Measurements from ENCODE around the gene ZNF839.
"Not testable (repeated sequence)": the region's sequence is repeated elsewhere in the genome, so short reads cannot be mapped to it uniquely, and the experiment has no call there.

ZNF839 gene

GRCh38 chr14:102319351-102320032 lies at the start of gene ZNF839:
ZNF839 (plus strand) TSS chr14:102319746; CDS start chr14:102319766, 20 bp downstream.
- DNase-seq (ENCODE audit: low read depth in 2 of 2), result peak; percentile 86 to 89

- no peak for DNase-seq (ENCODE audit: low read depth in 2 of 2)
These were observed 47.2 kb upstream of the ZNF839 start for GRCh38 chr14:102272392-102272791.

- no peak for DNase-seq (ENCODE audit: low read depth in 2 of 2)
These were observed 43.7 kb upstream of the ZNF839 start for GRCh38 chr14:102275866-102276265.

GRCh38 chr14:102277874-102278630 lies 41.5 kb upstream of the ZNF839 start:
- no peak for DNase-seq (ENCODE audit: low read depth in 2 of 2)

GRCh38 chr14:102278631-102278935 lies 41.0 kb upstream of the ZNF839 start:
- DNase-seq (ENCODE audit: low read depth in 2 of 2), result no peak

- no peak for DNase-seq (ENCODE audit: low read depth in 2 of 2)
These were observed 40.3 kb upstream of the ZNF839 start for GRCh38 chr14:102279282-102279681.

GRCh38 chr14:102279688-102280348 lies 39.7 kb upstream of the ZNF839 start:
- DNase-seq (ENCODE audit: low read depth in 2 of 2), result no peak

GRCh38 chr14:102280376-102280962 lies 39.1 kb upstream of the ZNF839 start:
- DNase-seq (ENCODE audit: low read depth in 2 of 2), result no peak

GRCh38 chr14:102282751-102283465 lies 36.6 kb upstream of the ZNF839 start:
- no peak for DNase-seq (ENCODE audit: low read depth in 2 of 2)

- no peak for DNase-seq (ENCODE audit: low read depth in 2 of 2)
These were observed 35.9 kb upstream of the ZNF839 start for GRCh38 chr14:102283631-102284129.

GRCh38 chr14:102285106-102285505 lies 34.4 kb upstream of the ZNF839 start:
- DNase-seq (ENCODE audit: low read depth in 2 of 2), result no peak

- DNase-seq (ENCODE audit: low read depth in 2 of 2), result no peak
These were observed 31.4 kb upstream of the ZNF839 start for GRCh38 chr14:102288139-102288538.

- no peak for DNase-seq (ENCODE audit: low read depth in 2 of 2)
These were observed 27.1 kb upstream of the ZNF839 start for GRCh38 chr14:102292441-102292840.

- no peak for DNase-seq (ENCODE audit: low read depth in 2 of 2)
These were observed 25.8 kb upstream of the ZNF839 start for GRCh38 chr14:102293781-102294180.

GRCh38 chr14:102295270-102295669 lies 24.3 kb upstream of the ZNF839 start:
- DNase-seq (ENCODE audit: low read depth in 2 of 2), result no peak

- DNase-seq (ENCODE audit: low read depth in 2 of 2), result no peak
These were observed 21.9 kb upstream of the ZNF839 start for GRCh38 chr14:102297436-102298170.

- not testable (repeated sequence) for DNase-seq (ENCODE audit: low read depth in 2 of 2)
These were observed 21.1 kb upstream of the ZNF839 start for GRCh38 chr14:102298303-102299070.

- DNase-seq (ENCODE audit: low read depth in 2 of 2), result no peak
These were observed 15.9 kb upstream of the ZNF839 start for GRCh38 chr14:102303664-102304063.

GRCh38 chr14:102304611-102305506 lies 14.7 kb upstream of the ZNF839 start, which contains the start of gene MOK:
MOK (minus strand) TSS chr14:102305164; CDS start chr14:102304968, 196 bp downstream.
- peak; percentile 91 to 95 for DNase-seq (ENCODE audit: low read depth in 2 of 2)

Measured in activated CD8-positive, alpha-beta memory T cell treated with anti-CD3 and anti-CD28 coated beads for 4 hours (primary cell).